Stimulated activated CD8-positive, alpha-beta memory T cell treated with anti-CD3 and anti-CD28 coated beads, Interleukin-4, amount 100 ng/mL, for 24 hours (primary cell): ENCODE data around the gene MFSD11.
"Not testable (repeated sequence)": the region's sequence is repeated elsewhere in the genome, so short reads cannot be mapped to it uniquely, and the experiment has no call there.

Experiments
- DNase-seq: peaks from one replicate; pipeline ENCODE4 v3.0.0-alpha.2; 2020; ENCODE audit warnings: low read depth

Gene MFSD11

DNA sequence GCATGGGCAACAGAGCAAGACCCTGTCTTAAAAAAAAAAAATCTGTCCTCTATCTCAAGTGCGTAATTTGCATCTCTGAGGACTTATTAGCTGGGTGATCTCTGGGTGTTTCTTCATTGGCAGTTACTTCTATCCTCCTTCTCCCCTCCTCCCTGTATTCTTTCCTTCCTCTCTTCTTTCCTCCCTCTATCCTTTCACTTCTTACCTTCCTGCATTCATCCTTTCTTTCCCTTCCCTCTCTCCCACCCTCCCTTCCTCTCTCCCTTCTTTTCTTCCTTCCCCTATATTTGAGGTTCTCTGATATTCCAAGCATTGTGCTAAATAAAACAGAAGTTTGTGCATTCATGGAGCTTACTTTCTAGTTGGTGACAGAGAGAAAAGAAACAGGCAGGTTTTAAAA is 10.7 kb downstream of the MFSD11 start:
- DNase-seq = no peak

DNA sequence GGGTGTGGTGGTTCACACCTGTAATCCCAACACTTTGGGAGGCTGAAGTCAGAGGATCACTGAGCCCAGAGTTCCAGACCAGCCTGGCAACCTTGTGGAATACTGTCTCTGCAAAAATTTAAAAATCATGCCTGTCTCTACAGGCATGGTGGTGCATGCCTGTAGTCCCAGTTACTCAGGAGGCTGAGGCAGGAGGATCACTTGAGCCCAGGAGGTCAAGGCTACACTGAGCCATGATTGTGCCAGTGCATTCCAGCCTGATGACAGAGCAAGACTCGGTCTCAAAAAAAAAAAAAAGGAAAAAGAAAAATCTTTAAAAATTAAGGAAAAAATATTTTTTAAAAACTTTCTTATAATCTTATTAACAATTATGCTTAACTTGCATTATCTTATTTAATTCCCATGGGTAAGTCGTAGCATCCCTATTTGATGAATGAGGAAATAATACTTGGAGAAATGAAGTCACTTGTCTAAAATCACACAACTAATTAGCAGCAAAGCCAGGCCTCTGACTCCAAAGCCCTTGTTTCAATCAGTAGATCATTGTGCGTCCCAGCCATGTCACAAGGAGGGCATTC is 13.6 kb downstream of the MFSD11 start:
- no peak for DNase-seq

DNA sequence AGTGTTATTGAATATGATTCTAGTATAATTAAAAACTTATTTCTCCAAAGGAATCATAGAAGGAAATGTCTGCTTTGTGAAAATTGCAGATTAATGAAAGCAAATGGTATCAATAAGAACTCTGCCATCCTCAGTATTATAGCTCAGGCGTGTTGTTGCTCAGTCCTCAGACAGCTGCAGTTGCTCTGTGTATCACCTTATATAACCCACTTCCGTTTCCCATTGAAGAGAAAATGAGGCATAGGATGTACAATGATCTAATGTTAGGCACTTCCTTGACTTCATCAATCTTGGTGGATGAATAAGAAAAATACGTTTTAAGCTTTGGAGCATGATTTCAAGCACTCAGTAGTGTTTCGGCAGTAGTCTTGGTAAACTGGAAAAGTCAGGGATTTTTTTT is 14.1 kb downstream of the MFSD11 start:
- no peak for DNase-seq

DNA sequence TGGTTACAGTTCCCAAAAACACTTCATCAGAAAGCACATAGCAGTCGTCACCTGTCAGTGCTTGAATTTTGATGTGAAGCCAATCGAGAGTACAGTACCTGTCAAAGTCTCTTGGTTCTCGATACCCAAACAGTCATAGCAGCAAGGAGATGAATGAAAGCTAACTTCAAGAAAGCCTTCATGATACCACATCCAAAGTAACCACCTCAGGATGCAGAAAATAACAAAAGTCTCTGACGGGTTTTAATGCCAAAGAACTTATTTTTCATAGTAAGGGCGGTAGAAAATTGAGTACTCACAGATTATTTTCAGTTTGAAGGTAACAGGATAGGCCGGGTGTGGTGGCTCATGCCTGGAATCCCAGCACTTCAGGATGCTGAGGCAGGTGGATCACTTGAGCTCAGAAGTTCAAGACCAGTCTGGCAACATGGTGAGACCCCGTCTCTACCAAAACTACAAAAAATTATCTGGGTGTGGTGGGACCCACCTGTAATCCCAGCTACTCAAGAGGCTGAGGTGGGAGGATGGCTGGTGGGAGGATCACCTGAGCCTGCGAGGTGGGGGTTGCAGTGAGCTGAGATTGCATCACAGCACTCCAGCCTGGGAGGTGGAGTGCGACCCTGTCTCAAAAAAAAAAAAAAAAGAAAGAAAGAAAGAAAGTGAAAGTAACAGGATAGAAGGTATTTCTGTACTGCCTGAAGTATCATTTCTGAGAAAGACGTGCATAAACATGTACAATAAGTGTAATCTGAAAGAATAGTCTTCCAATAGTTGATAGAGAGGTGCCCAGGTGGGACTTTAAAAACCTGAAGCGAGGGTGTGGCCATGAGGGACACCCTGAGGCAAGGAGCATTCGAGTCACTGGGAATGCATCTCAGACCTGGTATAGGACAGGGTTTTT is 15.4 kb downstream of the MFSD11 start:
- DNase-seq = no peak

DNA sequence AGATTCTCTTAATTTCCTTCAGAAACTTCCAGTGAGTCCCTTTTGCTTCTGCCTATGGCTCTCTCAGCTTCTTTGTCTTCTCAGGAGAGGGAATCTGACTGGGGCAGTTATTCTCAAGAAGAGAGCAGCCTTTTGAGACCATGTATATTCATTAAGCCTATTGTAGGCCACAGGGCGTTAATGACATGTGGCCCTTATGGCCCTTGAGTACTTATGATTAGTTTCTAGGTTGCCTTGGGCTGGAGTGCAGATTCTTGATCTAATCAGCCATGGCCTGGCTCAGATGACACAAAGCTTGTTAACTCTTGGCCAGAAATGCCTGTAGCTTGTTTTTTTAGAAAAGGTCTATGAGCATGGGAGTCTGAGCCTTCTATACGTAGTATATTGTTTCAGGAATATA is 17.4 kb downstream of the MFSD11 start:
- no peak for DNase-seq

DNA sequence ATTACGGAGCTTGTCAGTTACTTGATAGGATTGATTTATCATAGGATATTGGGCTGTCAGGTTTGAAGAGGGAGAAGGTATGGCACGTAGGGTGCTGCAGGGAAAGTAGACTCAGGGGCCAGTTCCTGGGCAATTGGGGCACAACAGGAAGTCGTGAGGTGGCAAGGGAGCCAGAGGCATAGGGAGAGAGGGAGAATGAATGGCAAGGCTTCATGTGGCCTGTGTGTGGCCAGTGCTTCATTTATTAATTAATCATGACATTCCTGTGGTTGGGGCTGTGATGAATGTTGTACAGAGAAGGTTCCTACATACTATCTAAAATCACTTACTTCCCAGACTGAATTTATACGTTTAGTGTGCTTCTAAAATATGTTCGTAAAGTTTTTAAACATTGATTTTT is 19.3 kb downstream of the MFSD11 start:
- no peak for DNase-seq

DNA sequence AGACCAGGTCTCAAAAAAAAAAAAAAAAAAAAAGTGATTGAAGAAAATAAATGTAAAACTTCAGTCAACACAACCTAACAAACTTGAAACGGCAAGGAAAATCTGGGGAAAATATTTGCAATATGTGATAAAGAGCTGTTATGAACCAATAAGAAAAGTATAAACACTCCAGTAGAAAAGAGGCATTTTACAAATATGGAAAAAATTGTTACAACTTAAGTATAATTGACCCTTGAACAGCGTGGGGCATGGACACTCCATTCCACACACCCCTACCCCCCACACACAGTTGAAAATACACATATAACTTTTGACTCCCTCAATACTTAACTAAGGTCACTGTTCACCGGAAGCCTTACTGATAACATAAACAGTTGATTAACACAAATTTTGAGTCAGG is 20.7 kb downstream of the MFSD11 start:
- DNase-seq = no peak

DNA sequence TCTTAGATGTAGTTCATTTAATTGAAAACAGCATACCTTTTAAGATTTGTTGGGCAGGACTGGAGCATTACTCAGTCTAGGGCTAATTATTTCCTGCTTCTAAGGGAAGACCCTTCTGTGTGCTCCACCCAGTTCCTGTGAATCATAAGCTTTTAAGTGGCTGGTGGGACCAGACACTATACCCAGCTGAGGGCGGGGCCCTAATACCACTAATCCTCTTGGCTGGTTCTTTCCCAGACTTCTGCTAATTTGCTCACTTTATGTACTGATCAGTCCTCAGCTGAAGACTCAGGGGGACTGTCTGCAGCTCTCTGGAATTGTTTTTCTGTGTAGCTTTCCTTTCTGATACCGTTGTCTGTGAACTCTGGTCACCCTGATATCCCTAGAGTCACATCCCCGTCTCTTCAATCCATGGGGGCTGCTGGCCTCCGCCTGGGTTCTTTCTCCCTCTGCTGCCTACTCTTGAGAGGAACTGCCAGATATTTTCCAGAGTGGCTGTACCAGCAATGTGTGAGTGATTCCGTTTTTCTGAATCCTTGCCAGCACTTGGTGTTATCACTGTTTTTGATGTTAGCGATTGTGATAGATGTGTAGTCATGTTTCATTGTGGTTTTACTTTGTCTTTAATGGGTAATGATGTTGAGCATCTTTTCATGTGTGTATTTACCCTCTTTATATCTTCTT is 35.1 kb downstream of the MFSD11 start:
- DNase-seq = peak; percentile 14

DNA sequence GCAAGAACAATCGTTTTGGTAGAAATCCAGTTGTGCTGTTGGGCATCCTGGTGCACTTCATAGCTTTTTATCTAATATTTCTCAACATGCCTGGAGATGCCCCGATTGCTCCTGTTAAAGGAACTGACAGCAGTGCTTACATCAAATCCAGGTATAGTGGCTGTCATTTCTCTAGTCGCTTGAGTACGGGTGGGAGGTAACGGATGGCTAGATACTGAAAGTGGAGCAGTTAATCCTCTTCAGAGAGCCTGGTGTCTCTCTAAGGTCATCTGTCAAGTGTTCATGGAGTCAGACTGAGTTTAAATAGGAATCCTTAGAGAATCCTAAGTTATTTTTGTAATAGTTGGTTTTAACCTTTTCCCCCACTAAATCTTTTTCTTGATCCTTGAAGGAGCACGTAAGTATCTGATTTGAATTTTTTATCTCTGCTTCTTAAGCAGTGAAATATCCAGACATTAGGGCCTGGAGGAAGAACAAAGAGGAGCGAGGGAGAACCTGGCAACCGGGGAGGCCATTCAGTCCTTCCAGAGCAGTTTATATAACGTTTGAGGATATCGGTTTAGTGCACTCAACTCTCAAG is 37.2 kb downstream of the MFSD11 start:
- no peak for DNase-seq

DNA sequence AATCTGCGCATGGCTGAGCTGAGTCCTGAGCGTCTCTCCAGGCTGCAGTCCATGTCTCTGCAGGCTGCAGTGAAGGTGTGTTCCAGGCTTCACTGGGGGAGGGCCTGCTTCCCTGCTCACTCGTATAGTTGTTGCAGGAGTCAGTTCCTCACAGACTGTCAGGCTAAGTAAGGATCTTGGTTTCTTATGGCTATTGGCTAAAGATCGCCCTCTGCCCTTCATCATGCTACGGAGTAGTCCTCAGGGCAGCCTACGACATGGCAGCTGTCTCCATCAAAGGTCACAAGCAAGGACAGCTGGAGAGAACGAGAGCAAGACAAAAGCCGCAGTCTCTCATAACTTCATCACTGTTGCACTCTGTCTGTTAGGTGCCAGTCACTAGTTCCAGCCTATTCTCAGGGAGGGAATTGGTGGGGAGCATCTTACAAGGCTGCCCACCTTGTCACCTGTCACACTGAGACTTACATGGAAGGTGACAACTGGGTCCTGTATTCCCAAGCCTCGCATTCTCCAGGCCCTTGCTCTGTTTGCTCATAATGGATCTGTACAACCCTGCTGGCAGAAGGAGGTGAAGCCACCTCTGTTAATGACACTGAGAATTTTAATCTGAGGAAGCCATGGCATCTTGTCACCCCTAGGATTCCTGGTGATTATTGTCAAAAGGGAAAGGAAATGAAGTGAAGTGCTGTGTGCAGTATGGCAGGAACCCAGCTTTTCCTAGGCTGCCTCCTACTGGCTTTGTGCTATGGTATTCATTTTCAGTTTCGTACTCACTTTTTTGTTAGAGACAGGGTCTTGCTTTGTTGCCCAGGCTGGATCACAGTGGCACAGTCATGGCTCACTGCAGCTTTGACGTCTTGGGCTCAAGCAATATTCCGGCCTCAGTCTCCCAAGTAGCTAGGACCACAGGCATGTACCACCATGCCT is 43.4 kb downstream of the MFSD11 start:
- no peak for DNase-seq

DNA sequence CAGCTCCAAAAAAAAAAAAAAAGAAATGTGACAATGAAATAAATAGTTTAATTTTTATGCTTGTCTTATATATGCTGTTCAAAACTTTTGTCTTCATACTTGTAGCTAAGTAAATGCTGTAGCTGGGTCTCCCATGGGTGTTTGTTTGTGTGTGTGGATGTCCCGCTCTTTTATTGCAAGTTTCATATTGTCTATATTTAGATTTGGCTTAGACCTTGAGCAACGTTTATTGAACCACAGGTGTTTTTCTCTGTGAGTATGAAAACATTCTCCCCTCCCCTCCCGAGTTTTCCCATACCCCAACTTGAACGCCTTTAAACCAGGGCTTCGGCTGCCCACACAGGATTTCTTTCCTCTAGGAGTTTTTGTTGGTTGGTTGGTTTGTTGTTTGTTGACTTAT is 45.2 kb downstream of the MFSD11 start:
- no peak for DNase-seq

DNA sequence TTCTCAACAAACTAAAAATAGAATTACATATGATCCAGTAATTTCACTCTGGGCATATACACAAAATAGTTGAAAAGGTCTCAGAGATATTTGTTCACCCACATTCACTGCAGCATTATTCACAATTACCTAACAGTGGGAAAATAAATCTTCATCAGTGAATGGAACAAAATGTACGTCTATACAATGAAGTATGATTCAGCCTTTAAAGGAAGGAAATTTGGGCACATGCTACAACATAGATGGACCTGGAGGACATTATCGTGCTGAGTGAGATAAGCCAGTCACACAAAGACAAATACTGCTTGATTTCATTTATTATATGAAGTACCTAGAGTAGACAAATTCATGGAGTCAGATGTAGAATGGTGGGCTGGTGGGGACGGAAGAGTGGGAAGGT is 47.0 kb downstream of the MFSD11 start:
- DNase-seq = no peak

DNA sequence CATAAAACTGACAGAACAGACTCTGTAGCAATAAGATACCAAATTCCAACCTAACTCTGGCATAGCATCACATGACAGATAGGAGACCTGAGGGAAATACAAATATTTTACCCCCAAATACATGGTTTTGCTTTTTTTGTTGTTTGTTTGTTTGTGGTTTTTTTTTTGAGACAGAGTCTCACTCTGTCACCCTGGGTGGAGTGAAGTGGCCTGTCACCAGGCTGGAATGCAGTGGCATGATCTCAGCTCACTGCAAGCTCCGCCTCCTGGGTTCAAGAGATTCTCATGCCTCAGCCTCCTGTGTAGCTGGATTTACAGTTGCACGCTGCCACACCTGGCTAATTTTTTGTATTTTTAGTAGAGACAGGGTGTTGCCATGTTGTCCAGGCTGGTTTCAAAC is 49.9 kb downstream of the MFSD11 start:
- not testable (repeated sequence) for DNase-seq

DNA sequence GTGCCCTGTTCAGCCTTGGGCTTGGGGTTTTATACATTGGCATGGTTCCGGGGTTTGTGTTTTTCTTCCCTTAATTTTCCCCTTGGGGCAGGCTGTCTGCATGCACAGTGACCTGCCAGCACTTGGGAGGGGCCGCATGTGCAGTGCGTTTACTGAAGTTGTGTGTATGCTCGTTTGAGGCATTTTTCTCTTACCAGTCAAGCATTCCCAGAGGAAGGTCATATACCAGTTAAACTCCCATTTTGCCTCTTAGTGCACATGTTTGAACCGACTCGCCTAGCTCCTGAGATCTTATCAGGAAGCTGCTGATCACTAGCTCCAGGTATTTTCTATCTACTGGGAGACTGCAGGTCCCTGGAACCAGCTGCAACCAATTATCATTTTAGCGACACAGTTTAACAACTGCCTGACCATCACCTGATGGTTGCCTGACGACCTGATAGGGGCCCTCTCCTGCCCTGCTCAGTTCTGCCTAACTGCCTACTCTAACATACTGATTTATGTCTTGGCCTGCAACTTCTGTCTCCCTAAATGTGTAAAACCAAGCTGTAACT is 51.4 kb downstream of the MFSD11 start:
- no peak for DNase-seq

DNA sequence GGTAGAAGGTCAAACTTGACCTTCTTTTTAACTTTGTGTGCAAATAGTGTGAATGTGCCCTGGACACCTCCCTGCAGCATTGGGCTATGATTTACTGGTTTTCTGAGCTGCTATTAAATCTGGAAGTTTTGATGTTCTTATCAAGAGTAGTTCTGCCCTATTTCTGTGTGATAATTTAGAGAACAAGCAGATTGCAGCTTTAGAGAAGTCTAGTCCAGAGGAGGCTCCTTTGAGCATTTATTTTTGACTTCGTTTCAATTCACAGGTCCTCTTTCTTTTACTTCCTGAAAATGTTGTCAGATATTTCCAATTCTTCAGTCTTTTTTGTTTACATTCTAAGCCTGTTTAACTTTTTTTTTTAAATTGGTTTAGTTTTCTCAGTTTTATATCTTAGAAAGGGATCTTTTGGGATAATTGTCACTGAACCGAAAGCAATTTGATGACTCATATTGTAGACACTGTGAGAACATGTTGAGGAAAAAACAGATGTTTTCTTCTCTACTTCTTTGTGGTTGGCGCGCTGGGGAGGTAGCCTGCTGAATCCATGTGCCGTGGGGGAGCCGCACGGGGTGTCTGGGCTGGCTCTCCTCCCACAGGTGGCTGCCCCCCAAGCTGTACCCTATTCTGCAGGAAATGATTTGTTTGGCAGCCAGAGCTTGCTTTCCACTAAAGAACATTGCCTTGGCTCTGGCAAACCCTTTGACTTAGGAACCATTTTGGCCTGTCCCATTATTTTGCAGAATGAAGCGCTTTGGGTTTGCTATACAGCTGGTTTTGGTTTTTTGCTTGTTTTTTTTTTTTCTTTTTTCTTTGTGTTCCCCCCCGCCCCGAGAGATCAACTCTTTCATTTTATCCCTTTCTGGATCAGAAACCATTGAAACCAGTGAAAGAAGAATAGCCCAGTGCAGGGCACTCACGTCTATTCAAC is 53.4 kb downstream of the MFSD11 start:
- DNase-seq = peak; percentile 4

DNA sequence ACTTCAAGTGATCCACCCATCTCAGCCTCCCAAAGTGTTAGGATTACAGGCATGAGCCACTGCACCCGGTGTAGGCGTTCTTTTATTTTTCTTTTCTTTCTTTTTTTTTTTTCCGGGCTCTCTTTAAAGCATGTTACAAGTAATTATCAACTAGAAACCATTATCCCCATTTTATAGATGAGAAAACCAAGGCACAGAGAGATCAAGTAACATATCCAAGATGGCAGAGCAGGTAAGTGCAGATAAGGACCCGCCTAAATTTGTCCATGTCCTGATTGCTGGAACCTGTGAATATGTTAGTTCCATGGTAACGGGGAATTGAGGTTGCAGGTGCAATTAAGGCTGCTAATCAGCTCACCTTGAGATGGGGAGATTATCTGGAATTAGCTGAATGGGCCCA is 54.4 kb downstream of the MFSD11 start:
- DNase-seq = no peak

DNA sequence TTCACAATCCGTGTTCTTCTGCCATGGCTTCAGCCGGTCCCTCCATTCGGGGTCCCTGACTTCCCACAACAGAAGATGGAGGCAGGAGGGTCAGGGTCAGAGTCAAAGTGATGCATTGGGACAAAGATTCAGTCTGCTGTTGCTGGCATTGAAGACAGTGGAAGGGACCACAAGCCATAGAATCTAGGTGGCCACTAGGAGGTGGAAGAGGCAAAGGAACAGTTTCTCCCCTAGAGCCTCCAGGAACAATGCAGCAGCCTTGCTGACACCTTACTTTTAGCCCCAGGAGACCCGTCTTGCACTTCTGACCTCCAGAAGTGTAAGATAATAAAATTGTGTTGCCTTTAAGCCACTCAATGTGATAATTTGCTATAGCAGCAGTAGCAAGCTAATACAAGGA is 55.9 kb downstream of the MFSD11 start:
- no peak for DNase-seq

DNA sequence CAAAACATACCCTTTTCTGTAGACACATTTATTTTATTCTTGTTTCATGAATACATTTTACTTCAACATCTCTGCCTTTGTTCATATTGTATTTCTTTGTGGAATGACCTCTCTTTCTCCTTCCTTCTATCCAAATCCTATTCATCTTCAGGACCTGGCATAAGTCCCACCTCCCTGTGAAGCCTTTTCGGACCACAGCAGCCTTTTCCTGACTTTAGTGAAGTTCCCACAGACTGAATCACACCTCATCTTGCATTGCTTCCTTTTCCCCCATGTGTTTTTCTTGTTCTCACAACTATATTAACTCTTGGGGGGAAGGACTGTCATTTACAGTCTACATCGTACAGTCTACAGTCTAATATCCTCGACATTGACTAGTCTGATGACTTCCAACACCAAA is 58.2 kb downstream of the MFSD11 start:
- no peak for DNase-seq

DNA sequence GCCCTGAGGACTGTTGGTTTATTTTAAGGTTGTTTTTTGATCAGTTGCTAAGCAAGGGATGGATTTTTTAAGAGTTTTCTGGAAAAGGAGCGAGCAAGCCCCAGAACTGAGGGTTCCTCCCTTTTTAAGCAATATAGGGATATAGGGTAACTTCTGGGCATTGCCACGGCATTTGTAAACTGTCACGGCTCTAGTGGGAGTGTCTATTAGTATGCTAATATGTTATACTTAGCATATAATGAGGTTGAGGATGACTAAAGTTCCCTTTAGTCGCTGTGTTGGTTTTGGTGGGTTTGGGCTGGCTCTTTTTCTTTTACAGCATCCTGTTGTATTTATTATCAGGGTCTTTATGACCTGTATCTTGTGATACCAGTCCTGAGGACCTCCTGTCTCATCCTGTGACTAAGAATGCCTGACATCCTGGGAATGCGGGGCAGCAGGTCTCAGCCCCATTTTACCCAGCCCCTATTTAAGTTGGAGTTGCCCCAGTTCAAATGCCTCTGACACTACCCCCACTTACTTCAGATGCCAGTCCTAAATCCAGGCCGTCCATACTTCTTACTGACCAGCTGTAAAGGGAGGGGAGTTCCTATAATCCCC is 59.4 kb downstream of the MFSD11 start:
- DNase-seq = no peak

DNA sequence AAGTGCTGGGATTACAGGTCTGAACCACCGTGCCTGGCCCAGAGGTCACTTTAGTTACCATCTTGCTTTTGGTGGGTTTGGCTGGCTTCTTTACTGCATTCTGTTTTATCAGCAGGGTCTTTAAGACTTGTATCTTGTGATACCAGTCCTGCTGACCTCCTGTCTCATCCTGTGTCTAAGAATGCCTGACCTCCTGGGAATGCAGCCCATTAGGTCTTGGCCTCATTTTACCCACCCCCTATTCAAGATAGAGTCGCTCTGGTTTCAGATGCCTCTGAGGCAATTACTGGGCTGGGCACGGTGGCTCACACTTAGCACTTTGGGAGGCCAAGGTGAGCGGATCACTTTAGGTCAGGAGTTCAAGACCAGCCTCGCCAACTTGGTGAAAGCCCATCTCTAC is 63.8 kb downstream of the MFSD11 start:
- DNase-seq = no peak
